GM18907 (cell line): ENCODE data around the gene ALLC.
"Not testable (repeated sequence)": the region's sequence is repeated elsewhere in the genome, so short reads cannot be mapped to it uniquely, and the experiment has no call there.

Source experiments
- ATAC-seq: cut with Tn5 transposase; IDR thresholded peaks from one replicate; pipeline ENCODE4 v1.9.1; 2021; ENCODE audit warnings: mild to moderate bottlenecking, moderate library complexity; ENCODE audit not compliant: unreplicated experiment

ALLC gene

GRCh38 chr2:3657881-3658280 lies at the start of gene ALLC:
ALLC (plus strand) TSS chr2:3658200; CDS start chr2:3671158, 12,958 bp downstream.
- ATAC-seq = no peak

GRCh38 chr2:3608373-3609278 lies 49.4 kb upstream of the ALLC start:
- no peak for ATAC-seq

- ATAC-seq = not testable (repeated sequence)
Measured at GRCh38 chr2:3609279-3609673, 48.7 kb upstream of the ALLC start.

GRCh38 chr2:3610415-3610814 lies 47.6 kb upstream of the ALLC start:
- no peak for ATAC-seq

- ATAC-seq = no peak
Measured at GRCh38 chr2:3610881-3611505, 47.0 kb upstream of the ALLC start.

- no peak for ATAC-seq
Measured at GRCh38 chr2:3611589-3611988, 46.4 kb upstream of the ALLC start.

GRCh38 chr2:3612639-3613523 lies 45.1 kb upstream of the ALLC start:
- ATAC-seq = no peak

GRCh38 chr2:3613524-3613905 lies 44.5 kb upstream of the ALLC start:
- no peak for ATAC-seq

- ATAC-seq = not testable (repeated sequence)
Measured at GRCh38 chr2:3614743-3615142, 43.3 kb upstream of the ALLC start.

GRCh38 chr2:3615541-3616200 lies 42.3 kb upstream of the ALLC start:
- ATAC-seq = not testable (repeated sequence)

GRCh38 chr2:3616435-3617197 lies 41.4 kb upstream of the ALLC start:
- ATAC-seq = not testable (repeated sequence)

GRCh38 chr2:3617198-3617890 lies 40.7 kb upstream of the ALLC start:
- ATAC-seq = no peak

- no peak for ATAC-seq
Measured at GRCh38 chr2:3618367-3618766, 39.6 kb upstream of the ALLC start.

GRCh38 chr2:3619033-3619432 lies 39.0 kb upstream of the ALLC start:
- ATAC-seq = no peak

- not testable (repeated sequence) for ATAC-seq
Measured at GRCh38 chr2:3619661-3620060, 38.3 kb upstream of the ALLC start.

- ATAC-seq = no peak
Measured at GRCh38 chr2:3620834-3621233, 37.2 kb upstream of the ALLC start.

- ATAC-seq = no peak
Measured at GRCh38 chr2:3622967-3623366, 35.0 kb upstream of the ALLC start.

GRCh38 chr2:3624059-3624794 lies 33.8 kb upstream of the ALLC start:
- no peak for ATAC-seq

- ATAC-seq = no peak
Measured at GRCh38 chr2:3625186-3625585, 32.8 kb upstream of the ALLC start.
